Ascending aorta (tissue), 2 donors: ENCODE data around the gene CLDN7. TPM values are rescaled to one million over a fixed set of nuclear protein-coding genes. Genes with fewer than 3 reads are reported as not detected.

ENCODE experiments used
- DNase-seq, 2 donors: peaks; one replicate each; pipeline ENCODE4 v3.0.0-alpha.2; 2019; ENCODE audit warnings: low spot score in 2 of 2
- H3K27ac ChIP-seq, 2 donors: fragments of 200-600 bp; sonication (generic); one replicate each; pipeline ENCODE4 v1.5.1; 2016 to 2017; ENCODE audit warnings: mild to moderate bottlenecking in 1 of 2
- H3K27me3 ChIP-seq: fragments of 200-600 bp; sonication (generic); one replicate; pipeline ENCODE4 v1.5.1; 2017
- H3K36me3 ChIP-seq, 2 donors: fragments of 200-600 bp; sonication (generic); one replicate each; pipeline ENCODE4 v1.5.1; 2016
- H3K4me1 ChIP-seq, 2 donors: fragments of 200-600 bp; sonication (generic); one replicate each; pipeline ENCODE4 v1.5.1; 2016 to 2017; ENCODE audit warnings: mild to moderate bottlenecking in 1 of 2
- H3K4me3 ChIP-seq, 2 donors: fragments of 200-600 bp; sonication (generic); one replicate each; pipeline ENCODE4 v1.5.1; 2016 to 2017; ENCODE audit warnings: mild to moderate bottlenecking in 1 of 2
- H3K9me3 ChIP-seq, 2 donors: fragments of 200-600 bp; sonication (generic); one replicate each; pipeline ENCODE4 v1.5.1; 2016
- CTCF ChIP-seq, 3 experiments: fragments of 200-600 bp in 2 of 3; fragments of 450-650 bp in 1 of 3; sonication (generic) in 2 of 3; IDR thresholded peaks; one replicate each; pipeline ENCODE4 v1.5.1; 2016 to 2019; ENCODE audit warnings: antibody characterized with exemption in 3 of 3, mild to moderate bottlenecking in 1 of 3, moderate library complexity in 1 of 3
- intact Hi-C: fragments of 100-400 bp; cut with DNase I; formaldehyde crosslinking; loops from one replicate; pipeline ENCODE4 v1.15.1; 2023
- total RNA-seq: library from RNA; depleted of rRNA; stranded (reverse); fragments of >200 nt; gene quantifications from one replicate; pipeline ENCODE4 v1.1.0, GENCODE V29; 2016

The CLDN7 gene
- total RNA-seq, 1 donor from 2014 or later: not detected

GRCh38 chr17:7214300-7215135 is 47.8 kb downstream of the CLDN7 start:
- peak; percentile 13 to 47 (median 41) for TF ChIP-seq CTCF (IDR thresholded peaks at IDR 0.05)
- no peaks in the 10 kb centered on the region for H3K27me3 ChIP-seq
- peak overlapping the region; percentile 96 to 100 for H3K27ac ChIP-seq
- peaks cover 20 to 27% of the 10 kb centered on the region in 2 donors for H3K4me1 ChIP-seq
- intact Hi-C loops: loop anchor here (1.0 to 10.0 kb wide), 3 partner anchors 9 to 620 kb away; partner anchors contain the start of genes KDM6B and SLC2A4
- peak; percentile 96 to 99 for DNase-seq
- H3K9me3 ChIP-seq: no peaks in the 10 kb centered on the region
- H3K4me3 ChIP-seq: peak overlapping the region; percentile 62 to 72
- H3K36me3 ChIP-seq: no peaks in the 10 kb centered on the region

- Histone ChIP-seq H3K27me3 (no peaks in the 10 kb centered on the region), H3K36me3 (no peaks in the 10 kb centered on the region), H3K27ac (peak overlapping the region; percentile 96 to 100), H3K4me3 (peak overlapping the region; percentile 62 to 72), H3K4me1 (peaks cover 20 to 22% of the 10 kb centered on the region in 2 donors), H3K9me3 (no peaks in the 10 kb centered on the region)
- peak in 2 of 3 experiments; percentile 8 to 31 for TF ChIP-seq CTCF (IDR thresholded peaks at IDR 0.05)
- DNase-seq: peak in 1 of 2 donors; percentile 91
- intact Hi-C loops: loop anchor here (1.0 to 10.0 kb wide), 3 partner anchors 9 to 621 kb away; partner anchors contain the start of genes KDM6B and SLC2A4
These were observed 48.4 kb downstream of the CLDN7 start for GRCh38 chr17:7213895-7214299.

GRCh38 chr17:7211491-7212273 is 50.6 kb downstream of the CLDN7 start:
- TF ChIP-seq CTCF (IDR thresholded peaks at IDR 0.05): no peak
- Histone ChIP-seq H3K4me1 (peaks cover 11 to 12% of the 10 kb centered on the region in 2 donors), H3K9me3 (no peaks in the 10 kb centered on the region), H3K27ac (no peak overlapping the region), H3K36me3 (no peaks in the 10 kb centered on the region), H3K4me3 (no peak overlapping the region), H3K27me3 (no peaks in the 10 kb centered on the region)
- DNase-seq: no peak
- intact Hi-C loops: loop anchor here (10.0 kb wide), 1 partner anchor 623 kb away; the partner anchor contains the start of gene KDM6B

Other genes starting within 250 kb of the CLDN7 start
- 156 TPM for gene RNASEK, start 249.9 kb downstream of the CLDN7 start, total RNA-seq
- 16.4 TPM for gene BCL6B, start 239.4 kb downstream of the CLDN7 start, total RNA-seq
- gene SLC16A13, start 226.5 kb downstream of the CLDN7 start, total RNA-seq: 1.5 TPM
- gene SLC16A11, start 218.4 kb downstream of the CLDN7 start, total RNA-seq: not detected
- 29.8 TPM for gene CLEC10A, start 182.2 kb downstream of the CLDN7 start, total RNA-seq
- gene ASGR2, start 147.7 kb downstream of the CLDN7 start, total RNA-seq: not detected
- 3.9 TPM for gene ASGR1, start 83.1 kb downstream of the CLDN7 start, total RNA-seq
- gene DLG4, start 42.6 kb downstream of the CLDN7 start, total RNA-seq: 34.9 TPM
- gene ACADVL, start 42.5 kb downstream of the CLDN7 start, total RNA-seq: 1,048 TPM
- 17.2 TPM for gene DVL2, start 28.0 kb downstream of the CLDN7 start, total RNA-seq
- gene PHF23, start 23.0 kb downstream of the CLDN7 start, total RNA-seq: 13.3 TPM
- 422 TPM for gene GABARAP, start 20.0 kb downstream of the CLDN7 start, total RNA-seq
- 81.4 TPM for gene CTDNEP1, start 10.7 kb downstream of the CLDN7 start, total RNA-seq
- 106 TPM for gene ELP5, start 10.3 kb downstream of the CLDN7 start, total RNA-seq
- gene SLC2A4, start 19.2 kb upstream of the CLDN7 start, total RNA-seq: 4.9 TPM
- gene YBX2, start 32.2 kb upstream of the CLDN7 start, total RNA-seq: not detected
- gene EIF5A, start 45.1 kb upstream of the CLDN7 start, total RNA-seq: 248 TPM
- gene GPS2, start 52.9 kb upstream of the CLDN7 start, total RNA-seq: 52.4 TPM
- 22.0 TPM for gene NEURL4, start 66.9 kb upstream of the CLDN7 start, total RNA-seq
- 12.0 TPM for gene ACAP1, start 74.1 kb upstream of the CLDN7 start, total RNA-seq
- 14.6 TPM for gene KCTD11, start 89.7 kb upstream of the CLDN7 start, total RNA-seq
- gene TMEM95, start 92.7 kb upstream of the CLDN7 start, total RNA-seq: not detected
- 0.43 TPM for gene TNK1, start 118.6 kb upstream of the CLDN7 start, total RNA-seq
- gene PLSCR3, start 132.0 kb upstream of the CLDN7 start, total RNA-seq: 297 TPM
- gene TMEM256, start 141.6 kb upstream of the CLDN7 start, total RNA-seq: 241 TPM
- gene NLGN2, start 145.4 kb upstream of the CLDN7 start, total RNA-seq: 34.3 TPM
- not detected for gene SPEM1, start 157.8 kb upstream of the CLDN7 start, total RNA-seq
- gene SPEM2, start 163.1 kb upstream of the CLDN7 start, total RNA-seq: not detected
- not detected for gene SPEM3, start 166.4 kb upstream of the CLDN7 start, total RNA-seq
- gene TMEM102, start 173.0 kb upstream of the CLDN7 start, total RNA-seq: 20.4 TPM
- 0.32 TPM for gene FGF11, start 177.0 kb upstream of the CLDN7 start, total RNA-seq
- gene CHRNB1, start 182.6 kb upstream of the CLDN7 start, total RNA-seq: 5.0 TPM
- 67.9 TPM for gene ZBTB4, start 217.2 kb upstream of the CLDN7 start, total RNA-seq
- gene SLC35G6, start 219.0 kb upstream of the CLDN7 start, total RNA-seq: not detected
- gene POLR2A, start 221.9 kb upstream of the CLDN7 start, total RNA-seq: 69.5 TPM